ENCODE results near the gene SNRPD3.
"Not testable (repeated sequence)": the region's sequence is repeated elsewhere in the genome, so short reads cannot be mapped to it uniquely, and the experiment has no call there.

Gene SNRPD3

GRCh38 chr22:24608327-24608726 lies 52.5 kb downstream of the SNRPD3 start:
- not testable (repeated sequence) for H3K27me3 ChIP-seq (ENCODE audit: insufficient read depth, low read length); H3K4me1 ChIP-seq (ENCODE audit: insufficient read depth, low read length); H3K4me3 ChIP-seq (ENCODE audit: low read length); H3K27ac ChIP-seq (ENCODE audit: low read length); H3K36me3 ChIP-seq (ENCODE audit: insufficient read depth, low read depth, low read length); H3K9me3 ChIP-seq (ENCODE audit: insufficient read depth, low read depth, low read length); H3K9ac ChIP-seq (ENCODE audit: low read depth, low read length)

- not testable (repeated sequence) for H3K27me3 ChIP-seq (ENCODE audit: insufficient read depth, low read length); H3K27ac ChIP-seq (ENCODE audit: low read length); H3K4me1 ChIP-seq (ENCODE audit: insufficient read depth, low read length); H3K4me3 ChIP-seq (ENCODE audit: low read length); H3K9ac ChIP-seq (ENCODE audit: low read depth, low read length); H3K9me3 ChIP-seq (ENCODE audit: insufficient read depth, low read depth, low read length); H3K36me3 ChIP-seq (ENCODE audit: insufficient read depth, low read depth, low read length)
Observed at GRCh38 chr22:24609888-24610287, 54.1 kb downstream of the SNRPD3 start.

GRCh38 chr22:24614794-24615193 lies 59.0 kb downstream of the SNRPD3 start:
- H3K4me3 ChIP-seq (ENCODE audit: low read length); H3K27me3 ChIP-seq (ENCODE audit: insufficient read depth, low read length); H3K36me3 ChIP-seq (ENCODE audit: insufficient read depth, low read depth, low read length); H3K27ac ChIP-seq (ENCODE audit: low read length); H3K9me3 ChIP-seq (ENCODE audit: insufficient read depth, low read depth, low read length); H3K4me1 ChIP-seq (ENCODE audit: insufficient read depth, low read length); H3K9ac ChIP-seq (ENCODE audit: low read depth, low read length): not testable (repeated sequence)

GRCh38 chr22:24621244-24621643 lies 65.4 kb downstream of the SNRPD3 start:
- H3K9ac ChIP-seq (ENCODE audit: low read depth, low read length); H3K36me3 ChIP-seq (ENCODE audit: insufficient read depth, low read depth, low read length); H3K4me3 ChIP-seq (ENCODE audit: low read length); H3K27me3 ChIP-seq (ENCODE audit: insufficient read depth, low read length); H3K4me1 ChIP-seq (ENCODE audit: insufficient read depth, low read length); H3K9me3 ChIP-seq (ENCODE audit: insufficient read depth, low read depth, low read length); H3K27ac ChIP-seq (ENCODE audit: low read length): not testable (repeated sequence)

- not testable (repeated sequence) for H3K27ac ChIP-seq (ENCODE audit: low read length); H3K9ac ChIP-seq (ENCODE audit: low read depth, low read length); H3K9me3 ChIP-seq (ENCODE audit: insufficient read depth, low read depth, low read length); H3K4me1 ChIP-seq (ENCODE audit: insufficient read depth, low read length); H3K36me3 ChIP-seq (ENCODE audit: insufficient read depth, low read depth, low read length); H3K27me3 ChIP-seq (ENCODE audit: insufficient read depth, low read length); H3K4me3 ChIP-seq (ENCODE audit: low read length)
Observed at GRCh38 chr22:24622596-24622995, 66.8 kb downstream of the SNRPD3 start.

All from iPS-20b (cell line).